GM21529 (cell line): ENCODE measurements around the gene TMEM258.

Source experiments
- ATAC-seq: cut with Tn5 transposase; IDR thresholded peaks from one replicate; pipeline ENCODE4 v1.9.1; 2021; ENCODE audit not compliant: unreplicated experiment

Gene TMEM258

GRCh38 chr11:61792310-61793082 is at the start of gene TMEM258, which contains the start of gene FEN1:
Gene TMEM258, minus strand, starts transcription at chr11:61792599. Its CDS starts 41 bp downstream, at chr11:61792558.
Gene FEN1, plus strand, starts transcription at chr11:61792911. Its CDS starts 2,451 bp downstream, at chr11:61795362.
- ATAC-seq, result peak; percentile 87

DNA sequence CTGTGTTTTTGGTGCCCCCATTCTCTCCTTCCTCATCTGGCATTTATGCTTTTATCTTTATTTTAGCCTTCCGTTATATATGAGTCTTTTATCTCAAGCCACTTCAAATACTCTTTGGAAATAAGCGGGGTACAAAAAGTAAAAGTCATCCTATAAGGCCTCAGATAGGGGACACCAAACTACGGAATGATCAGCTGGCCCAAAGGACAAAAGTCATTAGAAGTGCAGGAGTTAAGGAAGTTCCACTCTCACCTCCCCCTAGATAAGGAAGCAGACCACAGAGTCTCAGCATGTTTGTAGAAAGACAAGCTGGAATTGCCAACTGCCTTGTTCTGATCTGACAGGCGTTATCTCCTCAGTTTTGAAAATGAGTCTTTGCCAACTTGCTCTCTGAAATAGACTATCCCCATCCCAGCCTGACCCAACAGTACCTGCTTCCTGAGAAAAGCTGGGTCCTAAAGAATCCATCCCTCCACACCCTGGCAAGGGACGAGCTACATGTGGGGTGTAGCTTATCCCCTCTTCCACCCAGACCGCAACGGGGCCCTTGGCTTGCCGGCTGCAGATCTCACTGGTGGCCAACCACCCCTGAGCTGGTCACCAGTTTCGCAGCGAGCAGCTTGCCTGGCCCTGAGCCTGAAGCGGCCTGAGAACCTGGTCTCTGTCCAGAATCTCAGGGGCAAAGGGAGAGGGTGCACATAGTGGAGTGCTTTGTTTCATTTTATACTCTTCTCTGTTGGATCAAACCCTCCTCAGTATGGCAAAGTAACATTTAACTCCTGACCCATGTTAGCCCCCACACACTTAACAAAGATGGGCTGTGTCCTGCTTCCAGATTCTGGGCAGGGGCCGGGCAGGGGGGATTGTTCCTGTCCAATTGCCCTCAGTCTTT is 49.5 kb upstream of the TMEM258 start:
- no peak for ATAC-seq

GRCh38 chr11:61840371-61840770 is 48.0 kb upstream of the TMEM258 start:
- no peak for ATAC-seq

DNA sequence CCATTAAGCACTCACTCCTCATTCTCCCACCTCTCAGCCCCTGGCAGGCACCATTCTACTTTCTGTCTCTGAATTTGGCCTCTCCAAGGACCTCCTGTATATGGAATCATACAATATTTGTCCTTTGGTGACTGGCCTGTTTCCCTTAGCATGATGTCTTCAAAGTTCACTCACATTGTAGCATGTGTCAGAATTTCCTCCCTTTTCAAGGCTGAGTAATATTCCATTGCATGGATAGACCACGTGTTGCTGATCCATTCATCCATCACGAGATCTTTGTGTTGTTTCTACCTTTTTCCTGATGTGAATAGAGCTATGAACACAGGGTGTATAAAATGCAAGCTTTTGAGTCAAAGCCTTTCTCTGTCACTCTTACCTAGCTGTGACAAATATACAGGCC is 47.3 kb upstream of the TMEM258 start:
- ATAC-seq, result no peak

GRCh38 chr11:61838921-61839320 is 46.5 kb upstream of the TMEM258 start:
- no peak for ATAC-seq

DNA sequence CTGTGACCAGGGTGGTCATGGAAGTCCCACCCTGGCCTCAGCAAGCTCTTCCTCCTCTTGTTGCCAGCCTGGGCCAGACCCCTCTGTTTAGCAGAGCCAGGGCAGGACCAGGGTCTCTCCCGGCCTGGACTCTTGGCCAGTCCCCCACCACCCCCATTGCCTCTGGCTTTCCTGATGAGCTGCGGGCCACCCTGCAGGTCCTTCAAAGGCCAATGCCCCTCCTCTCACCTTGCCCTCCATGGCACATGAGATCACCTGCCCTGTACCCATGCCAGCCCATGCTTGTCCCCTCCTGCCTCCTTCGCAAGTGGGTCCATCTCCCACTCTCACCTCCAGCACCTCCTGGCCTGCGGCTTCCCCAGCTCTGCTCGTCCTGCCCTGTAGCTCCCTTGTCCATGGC is 46.1 kb upstream of the TMEM258 start:
- ATAC-seq, result no peak

DNA sequence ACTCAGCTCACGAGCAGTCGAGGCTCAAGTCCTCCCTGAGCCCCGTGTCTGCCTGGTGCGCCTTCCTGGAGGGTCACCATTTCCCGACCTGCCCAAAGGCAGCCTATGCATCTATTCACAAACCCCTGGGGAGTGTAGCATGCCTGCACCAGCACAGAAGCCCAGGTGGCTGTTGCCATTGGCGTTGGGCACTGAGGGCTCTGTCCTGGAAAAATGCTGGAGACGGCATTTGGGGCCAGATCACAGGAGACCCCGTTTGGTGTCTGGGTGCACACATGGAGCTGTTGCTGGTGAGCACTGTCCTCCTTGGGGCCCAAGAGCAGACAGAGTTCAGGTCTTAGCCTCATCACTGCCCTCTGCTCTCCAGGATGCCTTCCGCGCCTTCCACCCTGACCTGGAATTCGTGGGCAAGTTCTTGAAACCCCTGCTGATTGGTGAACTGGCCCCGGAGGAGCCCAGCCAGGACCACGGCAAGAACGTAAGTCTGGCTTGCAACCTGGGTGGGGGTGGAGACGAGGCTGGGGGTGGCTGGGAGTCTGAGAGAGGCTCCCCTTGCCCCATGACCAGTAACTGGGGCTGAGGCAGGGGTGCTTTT is 45.1 kb upstream of the TMEM258 start:
- no peak for ATAC-seq

DNA sequence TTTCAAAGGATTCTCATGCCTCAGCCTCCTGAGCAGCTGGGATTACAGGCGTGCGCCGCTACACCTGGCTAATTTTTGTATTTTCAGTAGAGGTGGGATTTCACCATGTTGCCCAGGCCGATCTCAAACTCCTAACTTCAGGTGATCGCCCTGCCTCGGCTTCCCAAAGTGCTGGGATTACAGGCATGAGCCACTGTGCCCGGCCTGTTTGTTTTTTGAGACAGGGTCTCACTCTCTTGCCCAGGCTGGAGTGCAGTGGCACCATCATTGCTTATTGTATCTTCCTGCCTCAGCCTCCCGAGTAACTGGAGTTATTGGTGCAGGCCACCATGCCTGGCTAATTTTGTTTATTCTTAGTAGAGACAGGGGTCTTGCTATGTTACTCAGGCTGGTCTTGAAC is 43.8 kb upstream of the TMEM258 start:
- no peak for ATAC-seq

DNA sequence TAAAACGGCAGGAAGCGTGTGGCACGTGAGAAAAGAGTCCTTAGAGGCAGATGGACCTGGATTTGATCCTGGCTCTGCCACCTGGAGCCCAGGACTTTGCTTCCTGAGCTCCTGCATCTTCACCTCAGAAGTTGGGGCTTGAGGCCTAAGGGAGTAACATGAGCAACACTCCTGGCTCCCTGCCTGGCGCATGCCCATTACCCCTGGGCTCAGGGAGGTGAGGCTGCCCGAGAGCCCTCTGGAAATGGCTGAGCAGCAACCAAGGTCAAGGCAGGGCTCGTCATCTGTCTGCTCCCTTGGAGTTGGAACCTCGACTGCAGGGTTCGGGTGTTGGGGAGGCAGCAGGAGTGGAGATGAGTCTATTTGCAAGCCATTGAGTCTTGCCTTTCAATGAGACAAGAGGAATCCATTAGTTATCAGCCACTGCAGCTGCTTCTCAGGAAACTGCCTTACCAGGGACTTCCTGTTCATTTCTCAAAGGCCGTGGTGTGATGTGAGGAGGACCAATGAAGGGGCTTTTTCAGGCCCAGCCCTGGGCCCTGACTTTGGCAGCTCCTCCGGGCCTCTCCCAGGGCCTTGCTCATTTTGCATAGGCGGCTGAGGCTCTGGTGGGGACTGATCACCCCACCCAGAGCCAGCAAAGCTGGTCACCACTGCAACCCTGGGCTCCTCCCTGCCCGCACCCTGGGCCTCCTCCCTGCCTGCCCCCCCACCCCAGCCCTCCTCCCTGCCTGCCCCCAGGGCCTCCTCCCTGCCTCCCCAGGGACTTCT is 42.1 kb upstream of the TMEM258 start:
- ATAC-seq, result peak; percentile 93

- ATAC-seq, result no peak
Observed at GRCh38 chr11:61833926-61834277, 41.5 kb upstream of the TMEM258 start.

- ATAC-seq, result no peak
Observed at GRCh38 chr11:61833471-61833870, 41.1 kb upstream of the TMEM258 start.

GRCh38 chr11:61832754-61833153 is 40.4 kb upstream of the TMEM258 start:
- no peak for ATAC-seq

DNA sequence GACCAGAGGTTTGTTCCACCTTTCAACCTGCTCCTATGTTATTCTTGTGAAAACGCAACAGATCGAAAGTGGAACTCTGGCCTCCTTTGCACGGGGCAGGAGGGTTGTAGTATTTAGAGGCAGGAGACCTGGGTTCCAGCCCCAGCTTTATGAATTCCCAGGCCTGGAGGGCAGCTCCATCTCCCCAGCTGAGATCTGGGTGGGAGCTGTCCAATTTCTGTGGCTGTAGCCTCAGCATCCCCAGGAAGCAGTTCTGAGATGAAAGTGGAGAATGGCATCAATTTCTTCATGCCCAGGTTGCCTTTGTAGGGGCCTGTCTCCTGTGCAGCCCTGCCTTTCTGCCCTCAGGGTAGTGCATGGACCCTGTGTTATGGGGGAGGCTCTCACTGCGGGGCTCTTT is 39.8 kb upstream of the TMEM258 start:
- no peak for ATAC-seq

DNA sequence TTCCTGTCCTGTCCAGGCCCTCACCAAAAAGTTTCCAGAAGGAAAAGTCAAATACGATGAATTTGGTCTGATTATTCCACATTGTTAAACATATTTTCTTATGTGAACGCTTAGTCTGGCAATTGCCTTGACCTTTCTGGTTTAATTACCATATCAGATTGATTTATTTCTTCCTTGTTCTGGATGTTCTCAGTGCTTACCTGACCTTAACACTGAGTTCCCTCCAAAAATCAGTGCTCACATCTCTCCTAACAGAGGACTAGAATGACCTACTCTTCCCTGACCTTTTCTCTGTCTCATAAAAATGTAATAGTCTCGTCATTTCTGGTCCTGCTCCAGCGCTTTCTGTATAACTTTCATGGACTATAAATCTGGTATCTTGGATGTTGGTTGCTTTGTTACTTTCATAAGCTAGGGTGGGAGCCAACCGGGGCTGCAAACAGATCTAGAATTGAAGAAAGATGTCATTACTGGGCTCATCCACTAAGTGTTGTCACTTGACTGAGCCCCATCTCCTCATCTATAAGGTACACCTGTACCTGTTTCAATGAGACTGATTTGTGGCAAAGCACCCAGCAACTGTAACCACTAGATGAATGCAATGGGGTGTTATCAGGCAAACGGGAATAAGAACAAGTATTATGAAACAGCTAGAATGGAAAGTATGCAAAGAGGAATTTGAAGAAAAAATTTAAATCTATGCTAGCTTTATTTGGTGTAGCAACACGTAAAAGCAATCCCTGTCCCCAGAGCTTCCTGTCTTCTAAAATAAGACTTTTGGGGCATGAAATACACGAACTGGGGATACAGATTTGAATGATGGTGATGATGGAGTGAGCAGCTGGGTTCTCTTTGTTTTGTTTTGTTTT is 38.1 kb upstream of the TMEM258 start:
- no peak for ATAC-seq

DNA sequence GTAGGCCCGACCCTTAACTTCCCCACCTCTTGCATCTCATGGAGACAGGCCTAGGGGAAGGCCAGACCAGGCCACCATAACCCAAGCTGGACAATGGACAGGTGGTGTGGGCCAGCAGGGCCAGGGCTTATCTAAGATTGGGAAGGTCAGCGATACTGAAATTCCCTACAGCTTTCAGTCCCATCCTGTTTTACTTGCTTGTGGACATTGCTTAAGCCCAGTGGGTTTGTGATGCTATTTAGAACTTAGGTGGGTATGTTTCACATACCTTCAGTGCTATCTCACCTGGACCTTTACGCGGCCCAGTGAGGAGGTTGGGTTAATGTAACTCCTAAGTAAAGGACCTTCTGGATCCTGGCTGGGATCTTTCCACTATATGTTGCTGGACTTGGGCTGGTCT is 37.4 kb upstream of the TMEM258 start:
- no peak for ATAC-seq

DNA sequence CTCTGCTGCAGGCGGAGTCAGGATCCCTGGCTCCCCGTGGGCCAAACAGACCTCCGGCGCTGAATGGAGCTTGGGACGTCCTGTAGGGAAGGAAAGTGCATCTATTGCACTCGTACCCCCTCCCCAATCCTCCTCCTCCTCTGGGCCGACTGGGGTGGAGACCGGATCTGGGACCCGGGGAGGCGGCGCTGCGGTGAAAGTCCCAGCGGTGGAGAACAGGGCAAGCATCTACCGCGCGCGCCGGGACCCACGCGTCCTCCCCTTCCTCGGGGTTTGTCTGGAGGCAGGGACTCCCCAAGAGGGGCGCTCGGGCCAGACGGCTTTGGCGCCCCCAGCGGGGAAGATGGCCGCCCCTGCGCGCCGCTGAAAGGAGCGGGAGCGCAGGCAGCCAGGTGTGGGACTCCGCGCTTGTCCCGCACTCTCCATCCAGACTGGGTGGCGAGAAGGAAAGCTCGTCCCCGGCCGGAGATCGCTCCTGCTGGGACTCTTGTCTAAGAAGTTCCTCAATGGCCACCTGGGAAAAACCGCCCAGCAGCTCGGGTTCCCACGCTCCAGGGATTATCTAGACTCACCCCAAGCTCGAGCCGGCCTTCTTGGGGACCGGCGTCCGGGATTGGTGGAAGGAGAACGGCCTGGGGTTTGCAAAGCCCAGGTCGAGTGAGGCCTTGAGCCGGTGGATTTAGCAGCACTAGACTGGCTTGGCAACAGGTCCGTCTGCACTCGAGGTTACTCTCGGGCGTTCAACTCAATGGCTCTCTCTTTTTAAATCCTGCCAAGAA is 36.4 kb upstream of the TMEM258 start:
- peak; percentile 31 for ATAC-seq

- no peak for ATAC-seq
Observed at GRCh38 chr11:61828379-61828628, 35.9 kb upstream of the TMEM258 start.

DNA sequence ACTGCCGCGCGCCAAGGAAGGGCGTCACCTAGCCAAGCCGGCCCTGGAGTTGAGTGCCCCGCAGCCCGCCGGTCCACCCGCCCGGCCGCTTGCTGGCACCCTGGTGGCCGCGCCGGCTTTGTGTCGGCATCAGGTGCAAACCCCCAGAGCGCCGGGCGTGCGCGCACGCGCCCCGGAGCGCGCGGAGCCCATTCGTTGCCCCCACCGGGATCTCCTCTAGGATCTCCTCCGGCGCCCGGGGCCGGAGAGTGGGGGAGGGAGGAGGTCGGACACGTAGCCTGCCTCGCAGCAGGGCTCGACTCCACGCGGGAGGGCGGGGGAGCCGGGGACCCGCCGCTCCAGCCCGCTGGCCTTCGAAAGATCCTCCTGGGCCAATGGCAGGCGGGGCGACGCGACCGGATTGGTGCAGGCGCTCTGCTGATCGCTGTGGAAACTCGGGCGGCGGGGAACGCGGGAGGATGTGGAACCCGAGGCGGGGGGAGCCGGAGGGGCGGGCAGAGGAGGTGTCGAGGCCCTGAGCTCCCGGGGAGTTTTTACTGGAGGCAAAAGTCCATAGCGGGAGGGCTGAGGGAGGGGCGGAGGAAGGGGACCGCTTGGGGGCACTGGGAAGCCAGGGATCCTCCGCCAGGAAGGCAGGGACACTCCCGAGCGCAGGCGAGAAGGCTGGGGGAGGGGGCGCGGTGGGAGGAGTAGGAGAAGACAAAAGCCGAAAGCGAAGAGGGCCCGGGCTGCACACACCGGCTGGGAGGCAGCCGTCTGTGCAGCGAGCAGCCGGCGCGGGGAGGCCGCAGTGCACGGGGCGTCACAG is 35.4 kb upstream of the TMEM258 start, which contains the start of gene FADS2:
FADS2 (plus strand) TSS at position 730 of the 808 bp plus-strand sequence. CDS start 91 bp downstream, outside the sequence.
- ATAC-seq, result peak; percentile 78
